Muscle of arm (tissue), 12 donors: Measurements from ENCODE around the gene NDUFAF4. TPM values are rescaled to one million over a fixed set of nuclear protein-coding genes. Genes with fewer than 3 reads are reported as not detected.

ENCODE experiments used
- DNase-seq: peaks from one replicate; pipeline ENCODE4 v3.0.0-alpha.2; 2013
- polyA plus RNA-seq, 12 donors: library from polyadenylated mRNA; unstranded; fragments of 120-200 nt; gene quantifications; one replicate each; pipeline ENCODE4 v1.2.1, GENCODE V29; 2013; ENCODE audit not compliant: insufficient read length in 12 of 12

NDUFAF4 gene
- polyA plus RNA-seq, 12 donors: 17.9 to 41.4 (median 34.7) TPM; not detected in 1

- DNase-seq: no peak
Measured at GRCh38 chr6:96841345-96841744, 56.3 kb downstream of the NDUFAF4 start.

Other genes starting within 250 kb of the NDUFAF4 start
- 1 to 10 TPM in 11 of 12 donors, not detected in 1; 2.1 to 4.6 (median 3.2) TPM for gene GPR63, start 60.4 kb downstream of the NDUFAF4 start, polyA plus RNA-seq
- gene KLHL32, start 26.8 kb upstream of the NDUFAF4 start, polyA plus RNA-seq: under 1 TPM in 6 of 12 donors, not detected in 6; 0.06 to 0.16 (median 0.14) TPM